AG09319 (cell line): ENCODE measurements around the gene MCUR1.
"Not testable (repeated sequence)": the region's sequence is repeated elsewhere in the genome, so short reads cannot be mapped to it uniquely, and the experiment has no call there.

Experiments used
- DNase-seq: peaks from one replicate; pipeline ENCODE4 v3.0.0-alpha.2; 2010; ENCODE audit warnings: low read depth; ENCODE audit errors: extremely low read depth
- TF ChIP-seq, protein P1 (sequence below): IDR thresholded peaks from 2 replicates; pipeline ENCODE4 v1.5.1; 2011; ENCODE audit warnings: low read depth, mild to moderate bottlenecking, inconsistent platforms, low read length, moderate library complexity

Gene MCUR1

DNA sequence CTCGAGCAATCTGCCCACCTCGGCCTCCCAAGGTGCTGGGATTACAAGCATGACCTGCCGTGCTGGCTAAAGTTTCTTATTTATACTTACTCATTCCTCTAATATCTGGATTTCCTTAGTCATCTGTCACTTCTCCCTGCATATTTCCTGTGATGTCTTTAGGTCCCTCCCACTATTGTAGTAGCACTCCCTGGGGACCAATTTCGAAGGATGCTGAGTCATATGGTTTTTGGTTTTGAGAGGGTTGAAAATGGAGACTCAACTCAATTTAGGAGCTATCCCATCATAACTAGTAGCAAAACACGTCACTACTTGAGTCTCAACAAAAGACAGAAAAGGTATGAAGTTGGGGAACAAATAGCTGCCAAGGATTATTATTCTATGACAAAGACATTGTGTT, 20.2 kb downstream of the MCUR1 start:
- TF ChIP-seq, protein P1, sequence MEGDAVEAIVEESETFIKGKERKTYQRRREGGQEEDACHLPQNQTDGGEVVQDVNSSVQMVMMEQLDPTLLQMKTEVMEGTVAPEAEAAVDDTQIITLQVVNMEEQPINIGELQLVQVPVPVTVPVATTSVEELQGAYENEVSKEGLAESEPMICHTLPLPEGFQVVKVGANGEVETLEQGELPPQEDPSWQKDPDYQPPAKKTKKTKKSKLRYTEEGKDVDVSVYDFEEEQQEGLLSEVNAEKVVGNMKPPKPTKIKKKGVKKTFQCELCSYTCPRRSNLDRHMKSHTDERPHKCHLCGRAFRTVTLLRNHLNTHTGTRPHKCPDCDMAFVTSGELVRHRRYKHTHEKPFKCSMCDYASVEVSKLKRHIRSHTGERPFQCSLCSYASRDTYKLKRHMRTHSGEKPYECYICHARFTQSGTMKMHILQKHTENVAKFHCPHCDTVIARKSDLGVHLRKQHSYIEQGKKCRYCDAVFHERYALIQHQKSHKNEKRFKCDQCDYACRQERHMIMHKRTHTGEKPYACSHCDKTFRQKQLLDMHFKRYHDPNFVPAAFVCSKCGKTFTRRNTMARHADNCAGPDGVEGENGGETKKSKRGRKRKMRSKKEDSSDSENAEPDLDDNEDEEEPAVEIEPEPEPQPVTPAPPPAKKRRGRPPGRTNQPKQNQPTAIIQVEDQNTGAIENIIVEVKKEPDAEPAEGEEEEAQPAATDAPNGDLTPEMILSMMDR: no peak
- DNase-seq: no peak

DNA sequence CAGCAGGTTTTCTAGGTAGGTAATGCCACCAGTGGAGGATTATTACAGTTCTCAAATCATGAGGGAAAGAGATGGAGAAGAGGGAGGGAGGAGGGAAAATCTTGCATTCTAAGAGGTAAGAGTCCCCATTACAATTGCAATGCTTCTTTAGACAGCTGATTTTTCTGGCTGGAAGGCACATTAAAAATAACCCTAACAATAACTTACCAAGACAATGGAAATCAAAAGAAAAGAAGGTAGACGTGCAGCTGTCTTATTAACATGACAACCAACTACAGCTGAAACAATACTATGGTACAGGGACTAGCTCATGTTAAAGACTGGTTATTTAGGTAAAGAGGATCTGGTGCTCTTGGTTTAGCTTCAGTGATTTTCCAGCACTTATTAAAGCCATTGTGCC, 24.6 kb downstream of the MCUR1 start:
- TF ChIP-seq, protein P1: no peak
- DNase-seq: no peak

DNA sequence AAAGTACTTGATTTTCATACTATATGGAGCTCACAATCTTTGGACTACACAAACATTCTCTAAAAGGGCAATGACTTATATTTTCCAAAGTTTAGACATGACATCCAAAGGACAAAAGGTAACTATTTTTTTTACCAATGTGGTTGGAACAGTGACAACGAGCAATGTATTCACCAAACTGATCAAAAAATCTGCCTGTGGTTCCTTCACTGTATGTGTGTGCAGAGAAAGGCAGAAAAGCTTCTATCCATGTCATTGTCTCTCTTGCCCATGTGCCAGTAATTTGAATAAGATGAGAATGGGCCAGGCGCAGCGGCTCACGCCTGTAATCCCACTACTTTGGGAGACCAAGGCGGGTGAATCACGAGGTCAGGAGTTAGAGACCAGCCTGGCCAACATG, 25.5 kb downstream of the MCUR1 start:
- TF ChIP-seq, protein P1: no peak
- no peak for DNase-seq

DNA sequence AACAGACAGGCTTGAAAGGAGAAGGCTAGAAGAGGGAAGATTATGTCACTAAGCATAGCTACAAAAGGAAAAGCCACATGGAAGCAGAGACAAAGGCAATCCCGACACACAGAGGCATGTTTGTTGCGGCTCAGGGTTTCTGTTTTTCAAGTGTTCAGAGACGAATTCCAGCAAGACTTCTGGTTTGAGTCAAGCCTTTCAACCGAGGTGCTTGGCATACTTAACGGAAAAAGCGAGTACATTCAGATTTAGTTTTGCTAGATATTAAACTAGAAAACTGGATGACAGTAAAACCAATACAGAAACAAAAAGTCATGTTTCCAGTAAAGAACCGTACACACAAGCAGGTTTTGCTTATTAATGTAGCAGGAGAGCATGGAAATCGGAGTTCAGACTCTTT, 27.2 kb downstream of the MCUR1 start:
- no peak for DNase-seq
- TF ChIP-seq, protein P1: no peak

DNA sequence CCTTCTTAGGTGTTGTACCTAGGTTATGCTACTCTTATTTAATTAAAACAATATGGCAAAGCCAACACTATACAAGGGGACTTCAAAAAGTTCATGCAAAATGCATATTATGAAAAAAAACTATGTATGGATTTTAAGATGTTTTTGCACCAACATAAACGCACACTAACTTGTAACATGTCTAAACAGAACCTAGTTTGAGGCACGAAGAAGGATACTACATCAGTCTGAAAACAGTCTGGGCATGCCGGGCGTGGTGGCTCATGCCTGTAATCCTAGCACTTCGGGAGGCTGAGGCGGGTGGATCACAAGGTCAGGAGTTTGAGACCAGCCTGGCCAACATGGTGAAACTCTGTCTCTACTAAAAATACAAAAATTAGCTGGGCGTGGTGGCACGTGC, 34.2 kb downstream of the MCUR1 start:
- DNase-seq: not testable (repeated sequence)

DNA sequence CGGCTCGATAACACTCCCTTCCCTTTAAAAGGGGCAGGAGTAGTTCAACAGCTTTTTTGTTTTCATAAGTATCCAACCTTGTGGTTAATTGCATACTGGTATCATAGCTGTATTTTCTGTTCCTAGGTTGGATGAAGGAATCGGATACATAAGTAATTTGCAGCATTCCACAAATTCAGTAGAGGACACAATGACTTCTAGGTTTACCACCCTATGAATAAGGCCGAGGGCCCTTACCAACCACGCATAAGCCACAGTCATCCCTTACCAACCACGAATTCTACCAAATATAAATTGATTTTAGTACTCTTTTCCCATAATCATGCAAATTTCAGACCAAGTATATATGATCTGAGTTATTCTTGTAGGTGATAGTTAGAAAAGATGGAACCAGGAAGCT, 36.3 kb downstream of the MCUR1 start:
- TF ChIP-seq, protein P1: no peak
- DNase-seq: no peak

DNA sequence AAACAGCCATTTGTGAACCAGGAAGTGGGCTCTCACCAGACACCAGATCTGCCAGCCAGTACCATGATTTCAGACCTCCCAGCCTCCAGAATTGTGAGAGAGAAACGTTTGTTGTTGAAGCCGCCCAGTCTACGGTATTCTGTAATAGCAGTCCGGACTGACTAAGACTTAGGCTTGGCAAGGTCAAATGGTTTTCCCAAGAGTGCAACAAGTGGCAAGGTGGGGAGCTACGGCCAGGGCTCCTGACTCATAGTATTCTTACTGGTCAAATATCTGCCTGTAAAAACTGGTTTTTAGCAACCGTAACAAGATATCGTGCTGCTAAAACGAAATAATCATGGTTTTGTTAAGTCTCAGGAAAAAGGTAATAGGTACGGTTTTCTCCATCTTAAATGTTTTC, 37.8 kb downstream of the MCUR1 start:
- TF ChIP-seq, protein P1: no peak
- DNase-seq: no peak

DNA sequence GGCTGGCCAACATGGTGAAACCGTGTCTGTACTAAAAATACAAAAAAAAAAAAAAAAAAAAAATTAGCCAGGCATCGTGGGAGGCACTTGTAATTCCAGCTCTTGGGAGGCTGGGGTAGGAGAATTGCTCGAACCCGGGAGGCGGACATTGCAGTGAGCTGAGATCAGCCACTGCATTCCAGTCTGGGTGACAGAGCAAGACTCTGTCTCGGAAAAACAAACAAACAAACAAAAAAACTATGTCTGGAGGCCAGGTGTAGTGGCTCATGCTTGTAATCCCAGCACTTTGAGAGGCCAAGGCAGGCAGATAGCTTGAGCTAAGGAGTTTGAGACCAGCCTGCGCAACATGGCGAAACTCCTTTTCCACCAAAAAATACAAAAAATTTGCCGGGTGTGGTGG, 38.9 kb downstream of the MCUR1 start:
- not testable (repeated sequence) for DNase-seq

DNA sequence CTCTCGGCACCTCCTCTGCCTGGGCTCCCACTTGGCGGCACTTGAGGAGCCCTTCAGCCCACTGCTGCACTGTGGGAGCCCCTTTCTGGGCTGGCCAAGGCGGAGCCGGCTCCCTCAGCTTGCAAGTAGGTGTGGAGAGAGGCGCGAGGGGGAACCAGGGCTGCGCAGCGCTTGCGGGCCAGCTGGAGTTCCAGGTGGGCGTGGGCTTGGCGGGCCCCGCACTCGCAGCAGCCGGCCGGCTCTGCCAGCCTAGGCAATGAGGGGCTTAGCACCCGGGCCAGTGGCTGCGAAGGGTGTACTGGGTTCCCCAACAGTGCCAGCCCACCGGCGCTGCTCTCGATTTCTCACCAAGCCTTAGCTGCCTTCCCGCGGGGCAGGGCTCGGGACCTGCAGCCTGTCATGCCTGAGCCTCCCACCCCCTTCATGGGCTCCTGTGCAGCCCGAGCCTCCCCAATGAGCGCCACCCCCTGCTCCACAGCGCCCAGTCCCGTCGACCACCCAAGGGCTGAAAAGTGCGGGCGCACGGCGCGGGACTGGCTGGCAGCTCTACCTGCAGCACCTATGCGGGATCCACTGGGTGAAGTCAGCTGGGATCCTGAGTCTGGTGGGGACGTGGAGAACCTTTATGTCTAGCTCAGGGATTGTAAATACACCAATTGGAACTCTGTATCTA, 41.9 kb downstream of the MCUR1 start:
- DNase-seq: not testable (repeated sequence)
